Erythroblast (primary cell): ENCODE results near the gene SPAG5.
"Not testable (repeated sequence)": the region's sequence is repeated elsewhere in the genome, so short reads cannot be mapped to it uniquely, and the experiment has no call there.

Experiments used
- GATA1 ChIP-seq: IDR thresholded peaks from 2 replicates; pipeline ENCODE4 v1.6.1; 2011; ENCODE audit warnings: low read depth, mild to moderate bottlenecking, control low read depth, low read length, moderate library complexity
- POLR2A ChIP-seq: IDR thresholded peaks from 2 replicates; pipeline ENCODE4 v1.6.1; 2011; ENCODE audit warnings: mild to moderate bottlenecking, low read length

GRCh38 chr17:28604031-28604430 is 5.2 kb upstream of the SPAG5 start:
- TF ChIP-seq POLR2A, GATA1: not testable (repeated sequence)
